Measurements from ENCODE around the gene TPRX1. TPM values are rescaled to one million over a fixed set of nuclear protein-coding genes. Genes with fewer than 3 reads are reported as not detected.

Gene TPRX1
- total and polyA plus RNA-seq, 2 of the 4 experiments (the other 2 are of a cell fraction): not detected

DNA sequence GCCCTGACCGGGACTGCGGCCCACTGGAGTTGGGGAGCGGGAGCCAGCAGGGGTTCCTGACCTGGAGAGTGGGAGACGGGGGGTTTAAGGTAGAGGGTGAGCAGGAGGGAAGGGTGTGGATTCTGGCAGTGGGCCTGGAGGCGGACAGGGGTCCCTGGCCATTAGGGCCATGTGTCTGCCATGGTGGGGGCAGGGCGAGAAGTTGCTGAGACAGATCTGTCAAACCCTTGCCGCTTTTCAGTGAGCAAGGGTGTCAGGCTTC, 38.1 kb downstream of the TPRX1 start:
- Histone ChIP-seq H3K4me2 (ENCODE audit: low read depth, low read length) (no peak overlapping the region), H2BK120ac (ENCODE audit: low read depth, low read length) (no peak overlapping the region), H3K23ac (ENCODE audit: low read depth, low read length) (no peak overlapping the region), H3K79me1 (ENCODE audit: low read depth in 1 of 2, low read length in 2 of 2) (no peaks in the 10 kb centered on the region), H3K27me3 (ENCODE audit: control insufficient read depth, insufficient read depth, low read length) (peaks cover 9% of the 10 kb centered on the region), H3K4me1 (ENCODE audit: control insufficient read depth, insufficient read depth, low read length) (no peaks in the 10 kb centered on the region), H4K20me1 (ENCODE audit: insufficient read depth, low read length) (no peaks in the 10 kb centered on the region), H3K18ac (ENCODE audit: low read depth, low read length) (no peak overlapping the region), H3K4ac (ENCODE audit: low read depth, low read length) (no peak overlapping the region), H2AK5ac (ENCODE audit: low read depth, low read length) (no peak overlapping the region), H4K91ac (ENCODE audit: insufficient read depth, low read depth, low read length) (no peak overlapping the region), H2AK9ac (replicated peaks; ENCODE audit: low read depth, low read length, poor library complexity) (no peak overlapping the region), H4K8ac (ENCODE audit: low read depth in 2 of 2, low read length in 2 of 2) (no peak overlapping the region), H3K4me3 (ENCODE audit: insufficient read depth, low read depth, low read length) (no peak overlapping the region), H2AFZ (replicated peaks; ENCODE audit: low read length, poor library complexity) (peak overlapping the region; percentile 71), H4K5ac (ENCODE audit: low read depth, low read length) (no peak overlapping the region), H2BK15ac (ENCODE audit: low read depth, low read length) (no peak overlapping the region), H3K56ac (ENCODE audit: extremely low read depth, insufficient read depth, low read length) (no peak overlapping the region), H2BK20ac (ENCODE audit: low read depth, low read length) (no peak overlapping the region), H3K9me3 (ENCODE audit: control insufficient read depth, insufficient read depth, low read length) (no peaks in the 10 kb centered on the region), H3K27ac (ENCODE audit: insufficient read depth, low read length) (no peak overlapping the region), H2BK5ac (ENCODE audit: low read depth, low read length, poor library complexity, severe bottlenecking) (no peak overlapping the region), H3K9me1 (ENCODE audit: insufficient read depth, low read length) (no peaks in the 10 kb centered on the region; the same call in 1 of the 2 replicates), H3K9ac (ENCODE audit: low read depth, low read length) (no peak overlapping the region), H3K36me3 (ENCODE audit: control insufficient read depth, insufficient read depth, low read length) (no peaks in the 10 kb centered on the region), H3K14ac (replicated peaks; ENCODE audit: low read depth, low read length) (no peak overlapping the region)
- ATAC-seq (ENCODE audit: low read depth): no peak
- CTCF ChIA-PET: interaction anchor here (1.0 kb wide), 2 partner anchors 13 to 21 kb away, joined by 3 read pairs; partner anchors contain the start of gene NOP53
- no TSS peak for BruUV-seq (replicated peaks)
- no CpG with 5 or more reads among the region's 7 CpGs for WGBS, 2 experiments (ENCODE audit: extremely low coverage in 2 of 2, insufficient read length in 1 of 2)
- intact Hi-C loops (cut with micrococcal nuclease) (loop anchor here (1.0 kb wide), 2 partner anchors 22 to 97 kb away; no protein-coding TSS in a partner anchor), dilution Hi-C loops (cut with HindIII; ENCODE audit: low sequenced_read_pairs, unreplicated experiment) (no loop called here), in situ Hi-C loops (cut with MboI; ENCODE audit: low sequenced_read_pairs) (no loop called here)
- no peak for TF ChIP-seq MAFK (IDR thresholded peaks at IDR 0.05; ENCODE audit: low read depth, low read length)
- TF ChIP-seq CHD1 (IDR thresholded peaks at IDR 0.05; ENCODE audit: low read depth, low read length): no peak
- no peak for TF ChIP-seq RAD21 (IDR thresholded peaks at IDR 0.05; ENCODE audit: low read length)
- TF ChIP-seq NFE2L2 (IDR thresholded peaks at IDR 0.05; ENCODE audit: low read depth, low read length): no peak
- TF ChIP-seq MXI1 (IDR thresholded peaks at IDR 0.05; ENCODE audit: borderline replicate concordance, low read depth, low read length): no peak
- TF ChIP-seq, protein P1, sequence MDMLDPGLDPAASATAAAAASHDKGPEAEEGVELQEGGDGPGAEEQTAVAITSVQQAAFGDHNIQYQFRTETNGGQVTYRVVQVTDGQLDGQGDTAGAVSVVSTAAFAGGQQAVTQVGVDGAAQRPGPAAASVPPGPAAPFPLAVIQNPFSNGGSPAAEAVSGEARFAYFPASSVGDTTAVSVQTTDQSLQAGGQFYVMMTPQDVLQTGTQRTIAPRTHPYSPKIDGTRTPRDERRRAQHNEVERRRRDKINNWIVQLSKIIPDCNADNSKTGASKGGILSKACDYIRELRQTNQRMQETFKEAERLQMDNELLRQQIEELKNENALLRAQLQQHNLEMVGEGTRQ (IDR thresholded peaks at IDR 0.05; ENCODE audit: low read depth, low read length): no peak
- no peak for TF ChIP-seq POLR2A (IDR thresholded peaks at IDR 0.05; ENCODE audit: low read depth, low read length)
- TF ChIP-seq, protein P2, sequence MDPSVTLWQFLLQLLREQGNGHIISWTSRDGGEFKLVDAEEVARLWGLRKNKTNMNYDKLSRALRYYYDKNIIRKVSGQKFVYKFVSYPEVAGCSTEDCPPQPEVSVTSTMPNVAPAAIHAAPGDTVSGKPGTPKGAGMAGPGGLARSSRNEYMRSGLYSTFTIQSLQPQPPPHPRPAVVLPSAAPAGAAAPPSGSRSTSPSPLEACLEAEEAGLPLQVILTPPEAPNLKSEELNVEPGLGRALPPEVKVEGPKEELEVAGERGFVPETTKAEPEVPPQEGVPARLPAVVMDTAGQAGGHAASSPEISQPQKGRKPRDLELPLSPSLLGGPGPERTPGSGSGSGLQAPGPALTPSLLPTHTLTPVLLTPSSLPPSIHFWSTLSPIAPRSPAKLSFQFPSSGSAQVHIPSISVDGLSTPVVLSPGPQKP (IDR thresholded peaks at IDR 0.05; ENCODE audit: borderline replicate concordance, low read depth, low read length): no peak
- TF ChIP-seq CEBPB (IDR thresholded peaks at IDR 0.05; ENCODE audit: low read depth, low read length): no peak
- no peak for TF ChIP-seq SMC3 (IDR thresholded peaks at IDR 0.05; ENCODE audit: low read depth, low read length)
- no peak for TF ChIP-seq RFX5 (IDR thresholded peaks at IDR 0.05; ENCODE audit: low read depth, low read length)
- no peak for TF ChIP-seq MAZ (IDR thresholded peaks at IDR 0.05; ENCODE audit: borderline replicate concordance, low read depth, low read length)
- TF ChIP-seq RCOR1 (IDR thresholded peaks at IDR 0.05; ENCODE audit: insufficient replicate concordance, low read length): no peak
- TF ChIP-seq, protein P3, sequence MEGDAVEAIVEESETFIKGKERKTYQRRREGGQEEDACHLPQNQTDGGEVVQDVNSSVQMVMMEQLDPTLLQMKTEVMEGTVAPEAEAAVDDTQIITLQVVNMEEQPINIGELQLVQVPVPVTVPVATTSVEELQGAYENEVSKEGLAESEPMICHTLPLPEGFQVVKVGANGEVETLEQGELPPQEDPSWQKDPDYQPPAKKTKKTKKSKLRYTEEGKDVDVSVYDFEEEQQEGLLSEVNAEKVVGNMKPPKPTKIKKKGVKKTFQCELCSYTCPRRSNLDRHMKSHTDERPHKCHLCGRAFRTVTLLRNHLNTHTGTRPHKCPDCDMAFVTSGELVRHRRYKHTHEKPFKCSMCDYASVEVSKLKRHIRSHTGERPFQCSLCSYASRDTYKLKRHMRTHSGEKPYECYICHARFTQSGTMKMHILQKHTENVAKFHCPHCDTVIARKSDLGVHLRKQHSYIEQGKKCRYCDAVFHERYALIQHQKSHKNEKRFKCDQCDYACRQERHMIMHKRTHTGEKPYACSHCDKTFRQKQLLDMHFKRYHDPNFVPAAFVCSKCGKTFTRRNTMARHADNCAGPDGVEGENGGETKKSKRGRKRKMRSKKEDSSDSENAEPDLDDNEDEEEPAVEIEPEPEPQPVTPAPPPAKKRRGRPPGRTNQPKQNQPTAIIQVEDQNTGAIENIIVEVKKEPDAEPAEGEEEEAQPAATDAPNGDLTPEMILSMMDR (conservative IDR thresholded peaks at IDR 0.05; ENCODE audit: low read depth, low read length): no peak
- TF ChIP-seq BHLHE40 (IDR thresholded peaks at IDR 0.05; ENCODE audit: low read depth, low read length): no peak
- no peak for TF ChIP-seq FOS (IDR thresholded peaks at IDR 0.05; ENCODE audit: low read depth, low read length)
- POLR2A ChIA-PET (ENCODE audit: unreplicated experiment): no interaction called here
- DNase-seq: no peak

All from IMR-90 (cell line).